ENCODE measurements around the gene ME3. TPM values are rescaled to one million over a fixed set of nuclear protein-coding genes. Genes with fewer than 3 reads are reported as not detected.
A peak's percentile ranks its signal among the peaks of the same experiment; 100 is the strongest.

Gene ME3
- total RNA-seq, 1 donor = 19.9 TPM

GRCh38 chr11:86481399-86481798 lies 191.0 kb downstream of the ME3 start:
- H3K4me3 ChIP-seq (ENCODE audit: low read depth, low read length) = no peak overlapping the region
- no peak for DNase-seq (ENCODE audit: low read depth)
- TF ChIP-seq CTCF (IDR thresholded peaks at IDR 0.05; ENCODE audit: insufficient read depth, low read depth, low read length) = no peak

GRCh38 chr11:86478348-86478747 lies 194.1 kb downstream of the ME3 start:
- no peak for TF ChIP-seq CTCF (IDR thresholded peaks at IDR 0.05; ENCODE audit: insufficient read depth, low read depth, low read length)
- DNase-seq (ENCODE audit: low read depth) = no peak
- H3K4me3 ChIP-seq (ENCODE audit: low read depth, low read length) = no peak overlapping the region

- TF ChIP-seq CTCF (IDR thresholded peaks at IDR 0.05; ENCODE audit: insufficient read depth, low read depth, low read length) = no peak
- peak; percentile 59 for DNase-seq (ENCODE audit: low read depth)
- no peak overlapping the region for H3K4me3 ChIP-seq (ENCODE audit: low read depth, low read length)
These were observed 194.8 kb downstream of the ME3 start for GRCh38 chr11:86477495-86478155.

GRCh38 chr11:86476109-86476861 lies 196.1 kb downstream of the ME3 start:
- TF ChIP-seq CTCF (IDR thresholded peaks at IDR 0.05; ENCODE audit: insufficient read depth, low read depth, low read length) = no peak
- DNase-seq (ENCODE audit: low read depth) = peak; percentile 66
- H3K4me3 ChIP-seq (ENCODE audit: low read depth, low read length) = no peak overlapping the region

- no peak for TF ChIP-seq CTCF (IDR thresholded peaks at IDR 0.05; ENCODE audit: insufficient read depth, low read depth, low read length)
- DNase-seq (ENCODE audit: low read depth) = no peak
- H3K4me3 ChIP-seq (ENCODE audit: low read depth, low read length) = no peak overlapping the region
These were observed 197.4 kb downstream of the ME3 start for GRCh38 chr11:86475027-86475426.

GRCh38 chr11:86473991-86474833 lies 198.2 kb downstream of the ME3 start:
- no peak overlapping the region for H3K4me3 ChIP-seq (ENCODE audit: low read depth, low read length)
- DNase-seq (ENCODE audit: low read depth) = no peak

More at GRCh38 chr11:86473991-86474833, 198.2 kb downstream of the ME3 start:
- TF ChIP-seq CTCF (IDR thresholded peaks at IDR 0.05; ENCODE audit: insufficient read depth, low read depth, low read length) = no peak
